NCI-H2081 (cell line): Measurements from ENCODE around the gene RAPSN.

Experiments
- DNase-seq, 2 experiments: peaks; one replicate each; lab custom pipeline; 2025; lab: John Stamatoyannopoulos, UW

RAPSN gene

DNA sequence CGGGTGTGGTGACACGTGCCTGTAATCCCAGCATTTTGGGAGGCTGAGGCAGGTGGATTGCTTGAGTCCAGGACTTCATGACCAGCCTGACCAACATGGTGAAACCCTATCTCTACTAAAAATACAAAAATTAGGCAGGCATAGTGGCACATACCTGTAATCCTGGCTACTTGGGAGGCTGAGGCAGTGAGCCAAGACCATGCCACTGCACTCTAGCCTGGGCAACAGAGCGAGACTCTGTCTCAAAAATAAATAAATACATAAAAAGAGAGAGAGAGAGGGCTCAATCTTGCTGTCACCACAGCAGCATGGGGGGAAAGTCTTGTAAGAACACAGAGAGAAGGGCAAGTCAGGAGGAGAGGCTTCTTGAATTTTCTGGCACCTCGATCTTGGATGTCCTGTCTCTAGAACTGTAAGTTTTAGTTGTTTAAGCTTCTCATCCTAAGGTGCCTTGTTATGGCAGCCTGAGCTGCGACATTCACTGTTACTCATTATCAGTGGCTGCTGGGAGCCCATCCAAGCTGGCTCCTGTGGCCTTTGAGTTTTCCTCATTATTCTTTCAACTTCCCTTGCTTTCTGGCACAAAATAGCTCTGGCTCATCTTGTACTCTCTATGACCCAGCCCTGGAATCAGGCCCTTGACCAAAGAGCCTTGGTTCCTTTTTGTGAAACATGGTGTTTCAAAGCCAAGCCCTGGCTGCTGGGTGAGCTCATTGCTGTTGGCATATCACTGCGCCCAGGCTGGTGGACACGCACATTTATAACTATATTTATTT is 14.7 kb downstream of the RAPSN start:
- DNase-seq: no peak

GRCh38 chr11:47433157-47433556 is 15.8 kb downstream of the RAPSN start:
- DNase-seq: no peak

GRCh38 chr11:47431356-47432083 is 17.4 kb downstream of the RAPSN start:
- DNase-seq: no peak

- DNase-seq: no peak
Measured at GRCh38 chr11:47430524-47430923, 18.4 kb downstream of the RAPSN start.

- DNase-seq: peak; percentile 98 to 99
Measured at GRCh38 chr11:47426062-47426956, 22.6 kb downstream of the RAPSN start, which contains the start of gene PSMC3. Gene PSMC3, minus strand, starts transcription at chr11:47426439. Its CDS starts 160 bp downstream, at chr11:47426279.

GRCh38 chr11:47425611-47426010 is 23.3 kb downstream of the RAPSN start:
- DNase-seq: no peak

DNA sequence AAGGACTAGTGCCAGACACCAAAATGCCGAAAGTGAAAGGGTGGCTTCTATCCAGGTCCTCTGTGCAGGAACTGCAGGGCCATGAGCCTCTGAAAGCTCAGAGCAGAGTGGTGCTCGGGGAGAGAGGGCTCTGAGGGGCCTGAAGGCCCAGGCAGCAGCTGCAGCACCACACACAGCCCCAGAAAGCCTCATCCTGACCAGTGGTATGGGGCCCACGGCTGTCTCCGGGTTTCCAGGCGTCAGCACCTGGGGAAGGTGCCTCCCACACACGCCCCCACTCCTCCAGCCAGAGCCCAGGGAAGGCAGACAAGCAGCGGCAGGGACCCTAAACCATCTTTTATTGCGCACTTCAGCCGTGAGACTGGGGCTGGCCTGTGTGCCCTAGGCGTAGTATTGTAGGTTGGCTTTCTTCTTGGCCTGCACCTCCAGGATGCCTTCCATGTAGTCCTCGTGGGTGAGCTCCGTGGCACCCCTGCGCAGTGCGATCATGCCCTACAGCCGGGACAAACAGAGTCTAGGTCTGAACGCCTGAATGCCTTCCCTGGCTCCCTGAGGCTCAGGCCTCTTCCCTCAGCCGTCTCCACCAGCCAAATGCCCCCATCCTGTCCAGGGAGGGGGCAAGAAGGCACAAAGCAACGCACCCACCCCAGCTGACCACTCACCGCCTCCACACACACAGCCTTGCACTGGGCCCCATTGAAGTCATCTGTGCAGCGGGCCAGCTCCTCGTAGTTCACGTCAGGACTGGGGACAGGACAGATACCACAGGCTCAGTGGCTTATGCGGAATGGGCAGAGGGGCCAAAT is 30.3 kb downstream of the RAPSN start:
- no peak for DNase-seq

DNA sequence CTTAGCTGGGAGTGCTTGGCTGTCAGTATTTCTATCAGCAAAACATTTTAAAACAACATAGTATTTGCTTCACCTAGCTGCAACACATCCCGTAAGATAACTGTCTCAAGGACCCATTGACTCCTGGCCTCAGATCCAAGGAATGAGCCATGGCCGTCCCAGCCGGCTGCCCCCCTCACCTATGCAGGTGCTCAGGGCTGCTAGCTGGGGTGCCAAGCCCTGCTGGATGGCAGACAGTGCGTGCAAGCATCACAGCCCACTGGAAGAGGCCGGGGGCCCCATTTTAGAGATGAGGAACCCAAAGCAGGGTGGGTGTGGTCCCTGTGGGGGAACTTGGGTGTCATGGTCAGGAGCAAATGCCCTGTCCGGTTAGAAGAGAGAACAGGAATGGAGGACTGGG is 31.2 kb downstream of the RAPSN start:
- no peak for DNase-seq

GRCh38 chr11:47415949-47416472 is 32.9 kb downstream of the RAPSN start:
- no peak for DNase-seq

- no peak for DNase-seq
Measured at GRCh38 chr11:47415091-47415854, 33.7 kb downstream of the RAPSN start.

GRCh38 chr11:47414685-47415070 is 34.3 kb downstream of the RAPSN start:
- no peak for DNase-seq

- no peak for DNase-seq
Measured at GRCh38 chr11:47413908-47414684, 34.8 kb downstream of the RAPSN start.

- DNase-seq: no peak
Measured at GRCh38 chr11:47413351-47413750, 35.6 kb downstream of the RAPSN start.

DNA sequence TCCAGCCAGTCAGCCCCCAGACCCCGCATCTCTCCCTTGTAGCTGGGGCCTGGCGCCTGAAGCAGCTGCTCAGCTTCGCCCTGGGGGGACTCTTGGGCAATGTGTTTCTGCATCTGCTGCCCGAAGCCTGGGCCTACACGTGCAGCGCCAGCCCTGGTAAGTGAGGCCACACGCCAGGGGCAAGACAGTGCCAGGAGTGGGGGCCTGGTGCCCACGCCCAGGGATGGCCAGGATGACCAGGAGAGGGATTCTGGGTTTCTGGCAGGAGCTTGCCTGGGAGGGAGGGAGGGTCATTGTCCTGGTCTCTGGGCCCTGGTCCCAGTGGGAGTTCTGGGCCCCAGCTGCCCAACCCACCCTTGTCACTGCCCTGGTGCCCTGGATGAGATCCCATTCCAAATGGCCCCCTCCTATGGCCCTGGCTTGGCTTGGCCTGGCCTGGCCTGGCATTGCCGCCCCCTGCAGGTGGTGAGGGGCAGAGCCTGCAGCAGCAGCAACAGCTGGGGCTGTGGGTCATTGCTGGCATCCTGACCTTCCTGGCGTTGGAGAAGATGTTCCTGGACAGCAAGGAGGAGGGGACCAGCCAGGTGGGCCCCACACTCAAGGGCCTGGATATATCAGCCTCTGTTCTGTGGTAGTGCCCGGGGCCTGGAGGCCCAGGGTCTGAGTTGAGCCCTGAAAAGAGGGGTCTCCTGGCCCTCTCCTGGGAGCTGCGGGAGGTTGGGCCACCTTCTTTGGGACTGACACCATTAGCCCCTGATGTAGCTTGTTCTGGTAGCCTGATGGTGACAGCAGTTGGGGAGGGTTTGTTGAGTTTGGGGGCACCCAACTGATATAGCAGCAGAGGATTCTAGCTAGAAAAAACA is 36.8 kb downstream of the RAPSN start:
- DNase-seq: peak in 1 of 2 experiments; percentile 26

GRCh38 chr11:47410370-47411264 is 38.3 kb downstream of the RAPSN start:
- DNase-seq: no peak

GRCh38 chr11:47409440-47410369 is 39.2 kb downstream of the RAPSN start:
- DNase-seq: peak; percentile 38 to 69
